ENCODE data around the gene MTHFSD.

DNA sequence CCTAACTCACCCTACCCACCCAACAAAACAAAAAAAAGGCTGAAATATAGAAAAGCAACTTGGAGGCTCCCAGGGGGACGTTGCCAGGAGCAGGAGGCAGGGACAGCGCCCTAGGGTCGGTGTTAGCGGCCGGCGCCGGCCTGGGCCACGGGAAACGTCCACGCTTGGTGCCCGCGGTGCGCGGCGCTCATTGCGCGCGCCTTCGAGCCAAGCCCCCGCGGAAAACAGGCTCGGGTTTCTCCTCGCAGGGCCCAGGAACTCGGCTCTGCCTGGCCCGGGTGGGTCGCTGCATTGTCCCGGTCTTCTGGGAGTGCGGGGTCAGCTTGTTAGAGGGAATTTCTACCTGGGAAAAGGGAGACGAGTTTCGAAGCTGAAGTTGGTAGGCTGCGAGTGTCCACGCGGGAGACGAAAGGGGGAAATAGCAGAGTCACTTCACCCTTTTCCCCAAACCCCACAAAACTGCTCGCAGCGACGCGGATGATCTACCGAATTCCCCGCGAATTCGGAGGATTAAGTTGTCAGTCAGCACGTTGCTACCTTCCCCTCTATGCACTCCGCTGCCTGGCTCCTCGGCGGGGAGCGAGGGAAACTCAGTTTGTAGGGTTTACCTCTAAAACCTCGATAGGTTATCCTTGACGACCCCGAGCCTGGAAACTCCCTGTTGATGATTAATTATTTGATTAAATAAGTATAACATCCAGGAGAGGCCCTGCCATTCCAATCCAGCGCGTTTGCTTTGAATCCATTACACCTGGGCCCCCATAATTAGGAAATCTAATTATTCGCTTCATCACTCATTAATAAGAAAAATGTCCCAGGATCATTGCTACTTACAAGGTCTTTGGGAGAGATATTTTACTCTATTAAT, 10.8 kb upstream of the MTHFSD start:
- TF ChIP-seq EP300 (IDR thresholded peaks at IDR 0.05; ENCODE audit: borderline replicate concordance) = no peak
- TF ChIP-seq NFIC (IDR thresholded peaks at IDR 0.05) = no peak
- TF ChIP-seq, protein P1, sequence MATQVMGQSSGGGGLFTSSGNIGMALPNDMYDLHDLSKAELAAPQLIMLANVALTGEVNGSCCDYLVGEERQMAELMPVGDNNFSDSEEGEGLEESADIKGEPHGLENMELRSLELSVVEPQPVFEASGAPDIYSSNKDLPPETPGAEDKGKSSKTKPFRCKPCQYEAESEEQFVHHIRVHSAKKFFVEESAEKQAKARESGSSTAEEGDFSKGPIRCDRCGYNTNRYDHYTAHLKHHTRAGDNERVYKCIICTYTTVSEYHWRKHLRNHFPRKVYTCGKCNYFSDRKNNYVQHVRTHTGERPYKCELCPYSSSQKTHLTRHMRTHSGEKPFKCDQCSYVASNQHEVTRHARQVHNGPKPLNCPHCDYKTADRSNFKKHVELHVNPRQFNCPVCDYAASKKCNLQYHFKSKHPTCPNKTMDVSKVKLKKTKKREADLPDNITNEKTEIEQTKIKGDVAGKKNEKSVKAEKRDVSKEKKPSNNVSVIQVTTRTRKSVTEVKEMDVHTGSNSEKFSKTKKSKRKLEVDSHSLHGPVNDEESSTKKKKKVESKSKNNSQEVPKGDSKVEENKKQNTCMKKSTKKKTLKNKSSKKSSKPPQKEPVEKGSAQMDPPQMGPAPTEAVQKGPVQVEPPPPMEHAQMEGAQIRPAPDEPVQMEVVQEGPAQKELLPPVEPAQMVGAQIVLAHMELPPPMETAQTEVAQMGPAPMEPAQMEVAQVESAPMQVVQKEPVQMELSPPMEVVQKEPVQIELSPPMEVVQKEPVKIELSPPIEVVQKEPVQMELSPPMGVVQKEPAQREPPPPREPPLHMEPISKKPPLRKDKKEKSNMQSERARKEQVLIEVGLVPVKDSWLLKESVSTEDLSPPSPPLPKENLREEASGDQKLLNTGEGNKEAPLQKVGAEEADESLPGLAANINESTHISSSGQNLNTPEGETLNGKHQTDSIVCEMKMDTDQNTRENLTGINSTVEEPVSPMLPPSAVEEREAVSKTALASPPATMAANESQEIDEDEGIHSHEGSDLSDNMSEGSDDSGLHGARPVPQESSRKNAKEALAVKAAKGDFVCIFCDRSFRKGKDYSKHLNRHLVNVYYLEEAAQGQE (IDR thresholded peaks at IDR 0.05; ENCODE audit: low read depth) = no peak
- no peak for TF ChIP-seq CEBPB (IDR thresholded peaks at IDR 0.05)
- TF ChIP-seq ZBTB7A (IDR thresholded peaks at IDR 0.05; ENCODE audit: low read depth) = no peak
- no peak for TF ChIP-seq RAD21 (IDR thresholded peaks at IDR 0.05; ENCODE audit: low read depth)

Measured in Ishikawa (cell line).